ENCODE results near the gene HCFC2. TPM values are rescaled to one million over a fixed set of nuclear protein-coding genes. Genes with fewer than 3 reads are reported as not detected.

HCFC2 gene
- total and polyA plus RNA-seq, 2 experiments from 2014 or later, result 16.6 to 24.0 TPM

DNA sequence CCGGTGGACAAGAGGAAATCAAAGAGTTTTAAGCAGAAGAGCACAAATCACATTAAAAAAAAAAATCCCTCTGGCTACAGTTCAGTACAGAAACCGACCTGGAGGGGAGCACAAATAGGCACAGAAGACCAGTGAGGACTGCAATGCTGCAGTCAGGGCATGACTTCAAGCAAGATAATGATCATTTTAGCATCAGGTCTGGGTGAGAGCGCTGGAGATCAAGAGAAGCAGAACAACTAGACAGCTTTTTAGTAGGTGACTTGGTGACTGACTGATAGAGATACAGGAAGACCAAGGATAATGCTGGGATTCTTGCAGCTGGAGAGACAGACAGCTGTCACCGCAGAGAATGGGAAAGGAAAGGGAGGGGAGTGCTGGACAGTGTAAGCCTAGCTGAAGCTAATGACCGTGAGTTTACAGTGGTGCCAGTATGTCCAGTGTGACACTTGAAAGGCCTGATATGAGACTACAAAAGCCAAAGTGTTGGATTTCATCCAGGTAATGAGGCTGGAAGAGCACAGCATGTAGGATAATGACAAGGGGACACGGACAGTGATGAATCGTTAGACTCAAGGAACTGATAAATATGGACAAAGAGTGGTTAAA, 68.1 kb downstream of the HCFC2 start:
- Histone ChIP-seq H3K4me2 (ENCODE audit: unreplicated experiment) (no peak overlapping the region), H3K9me2 (ENCODE audit: insufficient read depth) (no peaks in the 10 kb centered on the region), H3K27ac (no peak overlapping the region), H3K9me3 (ENCODE audit: low read depth) (no peaks in the 10 kb centered on the region), H3K79me2 (ENCODE audit: insufficient read depth) (peaks cover 95% of the 10 kb centered on the region), H3K4me3 (no peak overlapping the region), H2AFZ (no peak overlapping the region), H3K36me3 (ENCODE audit: low read depth) (peaks cover 28% of the 10 kb centered on the region), H3K27me3 (replicated peaks; ENCODE audit: insufficient read depth) (no peaks in the 10 kb centered on the region), H3K9ac (no peak overlapping the region), H4K20me1 (ENCODE audit: insufficient read depth) (no peaks in the 10 kb centered on the region), H3F3A (ENCODE audit: insufficient read depth) (peaks cover 23% of the 10 kb centered on the region), H3K4me1 (ENCODE audit: insufficient read depth) (peaks cover 55% of the 10 kb centered on the region)
- DNase-seq, result no peak
- 86 to 88% methylated on average over 7 of the region's 7 CpGs for WGBS, 2 experiments (ENCODE audit: low coverage in 1 of 2, low lambda C conversion rate in 2 of 2, missing lambda C conversion rate in 2 of 2)
- in situ Hi-C loops (cut with MboI), result no loop called here
- no peak for TF ChIP-seq EZH2phosphoT487 (IDR thresholded peaks at IDR 0.05; ENCODE audit: insufficient read depth, low read depth)
- TF ChIP-seq EZH2 (IDR thresholded peaks at IDR 0.05; ENCODE audit: insufficient read depth, poor library complexity, severe bottlenecking), result no peak

DNA sequence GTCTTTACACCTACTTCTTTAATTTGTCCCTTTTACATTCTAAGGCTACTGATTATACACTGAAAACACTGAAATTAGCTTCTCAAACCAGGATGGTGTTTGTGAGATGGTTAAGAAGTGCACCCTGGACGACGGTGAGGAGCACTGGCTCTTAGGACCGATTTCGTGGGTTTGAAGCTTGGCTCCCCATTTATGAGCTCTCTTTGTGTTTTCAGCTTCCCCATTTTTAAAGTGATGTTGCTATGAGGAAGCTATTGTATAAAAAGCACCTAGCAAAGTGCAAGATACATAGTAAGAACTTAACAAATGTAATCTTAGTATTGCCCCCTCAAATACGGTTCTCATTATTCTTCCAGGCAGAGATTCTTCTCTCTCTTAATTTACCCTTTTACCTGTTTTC, 69.0 kb downstream of the HCFC2 start:
- H4K20me1 ChIP-seq (ENCODE audit: insufficient read depth), result no peaks in the 10 kb centered on the region
- no peak overlapping the region for H3K27ac ChIP-seq
- no peak overlapping the region for H3K9ac ChIP-seq
- H3K79me2 ChIP-seq (ENCODE audit: insufficient read depth), result peaks cover 88% of the 10 kb centered on the region
- no peak for DNase-seq
- 92 to 94% methylated on average over 5 of the region's 5 CpGs for WGBS, 2 experiments (ENCODE audit: low coverage in 1 of 2, low lambda C conversion rate in 2 of 2, missing lambda C conversion rate in 2 of 2)
- TF ChIP-seq EZH2phosphoT487 (IDR thresholded peaks at IDR 0.05; ENCODE audit: insufficient read depth, low read depth) (no peak), EZH2 (IDR thresholded peaks at IDR 0.05; ENCODE audit: insufficient read depth, poor library complexity, severe bottlenecking) (no peak)
- no peak overlapping the region for H3K4me3 ChIP-seq
- H3F3A ChIP-seq (ENCODE audit: insufficient read depth), result peaks cover 23% of the 10 kb centered on the region
- H3K4me1 ChIP-seq (ENCODE audit: insufficient read depth), result peaks cover 55% of the 10 kb centered on the region
- no peak overlapping the region for H2AFZ ChIP-seq
- H3K36me3 ChIP-seq (ENCODE audit: low read depth), result peaks cover 22% of the 10 kb centered on the region
- no peaks in the 10 kb centered on the region for H3K9me2 ChIP-seq (ENCODE audit: insufficient read depth)
- H3K27me3 ChIP-seq (replicated peaks; ENCODE audit: insufficient read depth), result no peaks in the 10 kb centered on the region
- H3K9me3 ChIP-seq (ENCODE audit: low read depth), result no peaks in the 10 kb centered on the region
- in situ Hi-C loops (cut with MboI), result no loop called here
- peak overlapping the region; percentile 72 for H3K4me2 ChIP-seq (ENCODE audit: unreplicated experiment)

DNA sequence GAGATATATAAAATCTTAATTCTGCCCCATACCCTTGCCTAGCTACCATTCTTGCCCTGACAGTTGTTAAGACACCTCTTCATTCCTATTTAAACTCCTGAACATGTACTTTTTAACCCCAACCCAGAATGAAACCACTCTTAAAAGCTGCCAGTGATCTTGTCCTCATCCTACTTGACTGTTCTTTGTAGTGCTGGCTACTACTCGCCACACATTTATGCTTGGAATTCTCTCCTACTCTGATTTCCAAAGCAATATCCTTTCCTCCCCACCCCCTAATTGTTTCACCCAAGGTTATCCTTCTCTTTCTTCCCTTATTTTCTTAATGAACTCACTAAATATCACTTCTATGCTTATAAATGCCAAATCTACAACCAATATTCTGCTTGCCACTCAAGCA, 69.5 kb downstream of the HCFC2 start:
- Histone ChIP-seq H3K4me2 (ENCODE audit: unreplicated experiment) (peak overlapping the region; percentile 72), H3F3A (ENCODE audit: insufficient read depth) (peaks cover 23% of the 10 kb centered on the region), H3K27ac (no peak overlapping the region), H3K36me3 (ENCODE audit: low read depth) (peaks cover 21% of the 10 kb centered on the region; the same call in 1 of the 2 replicates), H3K4me3 (peak overlapping the region; percentile 15; the same call in 1 of the 2 replicates), H3K4me1 (ENCODE audit: insufficient read depth) (peaks cover 60% of the 10 kb centered on the region), H3K79me2 (ENCODE audit: insufficient read depth) (peaks cover 84% of the 10 kb centered on the region), H3K9me3 (ENCODE audit: low read depth) (no peaks in the 10 kb centered on the region), H3K9me2 (ENCODE audit: insufficient read depth) (no peaks in the 10 kb centered on the region), H3K27me3 (replicated peaks; ENCODE audit: insufficient read depth) (no peaks in the 10 kb centered on the region), H2AFZ (no peak overlapping the region), H3K9ac (no peak overlapping the region), H4K20me1 (ENCODE audit: insufficient read depth) (no peaks in the 10 kb centered on the region)
- in situ Hi-C loops (cut with MboI), result no loop called here
- peak; percentile 27 for DNase-seq
- 90 to 100% methylated on average over 1 of the region's 1 CpG for WGBS, 2 experiments (ENCODE audit: low coverage in 1 of 2, low lambda C conversion rate in 2 of 2, missing lambda C conversion rate in 2 of 2)
- TF ChIP-seq EZH2 (IDR thresholded peaks at IDR 0.05; ENCODE audit: insufficient read depth, poor library complexity, severe bottlenecking), result no peak
- TF ChIP-seq EZH2phosphoT487 (IDR thresholded peaks at IDR 0.05; ENCODE audit: insufficient read depth, low read depth), result no peak

DNA sequence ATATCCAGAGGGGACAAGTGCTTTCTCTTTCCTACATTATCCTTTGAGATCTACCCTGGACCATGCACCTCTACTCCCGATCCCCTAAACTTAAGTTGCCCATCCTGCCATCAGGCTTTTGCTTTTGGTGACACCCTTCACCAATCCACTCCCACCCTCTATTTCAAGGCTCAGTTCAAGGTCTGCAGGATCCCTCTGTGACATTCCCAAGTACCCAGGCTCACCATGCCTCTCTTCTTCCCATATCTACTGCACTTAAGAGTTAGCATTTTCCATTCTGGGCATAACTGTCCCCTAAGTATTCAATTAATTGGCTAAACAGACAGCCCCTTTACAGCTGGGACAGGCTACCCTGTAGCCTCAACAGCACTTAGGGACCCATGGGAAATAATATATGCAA, 70.6 kb downstream of the HCFC2 start:
- Histone ChIP-seq H3K9ac (no peak overlapping the region), H3K9me2 (ENCODE audit: insufficient read depth) (no peaks in the 10 kb centered on the region), H3K9me3 (ENCODE audit: low read depth) (no peaks in the 10 kb centered on the region), H3K27me3 (replicated peaks; ENCODE audit: insufficient read depth) (no peaks in the 10 kb centered on the region), H3K4me3 (peak overlapping the region; percentile 78), H3K27ac (no peak overlapping the region), H3K79me2 (ENCODE audit: insufficient read depth) (peaks cover 73% of the 10 kb centered on the region), H3K36me3 (ENCODE audit: low read depth) (peaks cover 21% of the 10 kb centered on the region; the same call in 1 of the 2 replicates), H4K20me1 (ENCODE audit: insufficient read depth) (no peaks in the 10 kb centered on the region), H3K4me2 (ENCODE audit: unreplicated experiment) (peak overlapping the region; percentile 87), H3K4me1 (ENCODE audit: insufficient read depth) (peaks cover 63% of the 10 kb centered on the region), H2AFZ (no peak overlapping the region), H3F3A (ENCODE audit: insufficient read depth) (peaks cover 23% of the 10 kb centered on the region)
- TF ChIP-seq EZH2phosphoT487 (IDR thresholded peaks at IDR 0.05; ENCODE audit: insufficient read depth, low read depth), result no peak
- WGBS, 2 experiments (ENCODE audit: low coverage in 1 of 2, low lambda C conversion rate in 2 of 2, missing lambda C conversion rate in 2 of 2), result 100% methylated on average over 1 of the region's 1 CpG
- in situ Hi-C loops (cut with MboI), result no loop called here
- no peak for DNase-seq

DNA sequence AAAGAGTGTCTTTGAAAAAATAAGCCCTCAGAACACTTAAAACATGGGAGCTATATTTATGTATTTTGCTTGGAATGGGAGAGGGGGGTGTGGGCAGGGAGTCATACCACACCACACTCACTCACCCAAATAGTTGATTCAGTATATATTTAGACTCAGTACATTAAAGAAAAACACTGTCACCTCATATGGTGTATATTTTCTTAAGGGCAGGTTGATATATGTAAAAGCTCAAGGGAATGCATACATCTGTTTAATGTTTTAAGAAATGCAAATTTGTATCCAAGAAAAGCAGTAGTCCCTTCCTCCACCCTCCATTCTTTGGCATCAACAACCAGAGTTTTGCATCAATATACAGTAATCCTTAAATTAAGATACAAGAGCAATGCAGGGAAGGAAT, 72.2 kb downstream of the HCFC2 start:
- H3K4me2 ChIP-seq (ENCODE audit: unreplicated experiment), result peak overlapping the region; percentile 87
- H3K9me2 ChIP-seq (ENCODE audit: insufficient read depth), result no peaks in the 10 kb centered on the region
- peaks cover 50% of the 10 kb centered on the region for H3K4me1 ChIP-seq (ENCODE audit: insufficient read depth)
- H3K9me3 ChIP-seq (ENCODE audit: low read depth), result no peaks in the 10 kb centered on the region
- peak overlapping the region; percentile 64 for H2AFZ ChIP-seq
- H3F3A ChIP-seq (ENCODE audit: insufficient read depth), result peaks cover 23% of the 10 kb centered on the region
- peaks cover 17% of the 10 kb centered on the region; the same call in 1 of the 2 replicates for H3K36me3 ChIP-seq (ENCODE audit: low read depth)
- H3K4me3 ChIP-seq, result peak overlapping the region; percentile 78
- H3K27ac ChIP-seq, result peak overlapping the region; percentile 7
- in situ Hi-C loops (cut with MboI), result no loop called here
- peaks cover 56% of the 10 kb centered on the region for H3K79me2 ChIP-seq (ENCODE audit: insufficient read depth)
- no peaks in the 10 kb centered on the region for H3K27me3 ChIP-seq (replicated peaks; ENCODE audit: insufficient read depth)
- peak overlapping the region; percentile 80 for H3K9ac ChIP-seq
- H4K20me1 ChIP-seq (ENCODE audit: insufficient read depth), result no peaks in the 10 kb centered on the region
- peak; percentile 46 for DNase-seq
- TF ChIP-seq EZH2 (IDR thresholded peaks at IDR 0.05; ENCODE audit: insufficient read depth, poor library complexity, severe bottlenecking), result no peak
- TF ChIP-seq EZH2phosphoT487 (IDR thresholded peaks at IDR 0.05; ENCODE audit: insufficient read depth, low read depth), result no peak

Measured in GM23248 (cell line).